ENCODE measurements around the gene PHRF1. TPM values are rescaled to one million over a fixed set of nuclear protein-coding genes. Genes with fewer than 3 reads are reported as not detected.

Gene PHRF1
- total and polyA plus RNA-seq, 11 donors: 11.6 to 21.3 (median 18.1) TPM

- Histone ChIP-seq H3K27ac (no peak overlapping the region), H3K4me3 (no peak overlapping the region), H3K36me3 (peaks cover 0 to 3% (median 0%) of the 10 kb centered on the region in 9 donors), H3K27me3 (peaks cover 6 to 28% (median 15%) of the 10 kb centered on the region in 9 donors), H3K4me1 (peaks cover 0 to 12% (median 0%) of the 10 kb centered on the region in 12 donors), H3K9me3 (no peaks in the 10 kb centered on the region)
- WGBS, 4 donors: 86 to 90% (median 87%) methylated on average over 22 to 25 of the region's 25 CpGs
- TF ChIP-seq POLR2A (IDR thresholded peaks at IDR 0.05) (no peak), CTCF (IDR thresholded peaks at IDR 0.05) (no peak)
- DNase-seq (no peak), ATAC-seq (no peak)
- intact Hi-C loops (cut with DNase I): no loop called here
These were observed 47.9 kb downstream of the PHRF1 start for GRCh38 chr11:623999-624704.

GRCh38 chr11:624705-625635 lies 48.7 kb downstream of the PHRF1 start, which contains the start of gene CDHR5:
CDHR5 (minus strand) TSS chr11:624955; CDS start chr11:624902, 53 bp downstream.
- H3K9me3 ChIP-seq: no peaks in the 10 kb centered on the region
- intact Hi-C loops (cut with DNase I): loop anchor here in 1 of 10 donors (5.0 kb wide), 1 partner anchor 68 kb away; no protein-coding TSS in a partner anchor
- peaks cover 0 to 3% (median 0%) of the 10 kb centered on the region in 9 donors for H3K36me3 ChIP-seq
- no peak within 1 kb of the TSS for H3K4me3 ChIP-seq
- peaks cover 6 to 28% (median 15%) of the 10 kb centered on the region in 9 donors for H3K27me3 ChIP-seq
- peaks cover 0 to 16% (median 0%) of the 10 kb centered on the region in 12 donors for H3K4me1 ChIP-seq
- no peak within 1 kb of the TSS for H3K27ac ChIP-seq
- DNase-seq (peak in 1 of 5 donors; percentile 8), ATAC-seq (peak in 1 of 4 donors; percentile 12)
- TF ChIP-seq POLR2A (IDR thresholded peaks at IDR 0.05) (no peak), CTCF (IDR thresholded peaks at IDR 0.05) (no peak)
- 79 to 88% (median 86%) methylated on average over 5 to 33 of the region's 33 CpGs for WGBS, 4 donors

- H3K4me3 ChIP-seq: no peak overlapping the region
- TF ChIP-seq CTCF (IDR thresholded peaks at IDR 0.05) (no peak), POLR2A (IDR thresholded peaks at IDR 0.05) (no peak)
- peak in 1 of 4 donors; percentile 7 for ATAC-seq
- intact Hi-C loops (cut with DNase I): loop anchor here in 1 of 10 donors (5.0 kb wide), 1 partner anchor 68 kb away; no protein-coding TSS in a partner anchor
- WGBS, 4 donors: 82 to 92% (median 85%) methylated on average over 19 to 22 of the region's 22 CpGs
- H3K4me1 ChIP-seq: peaks cover 0 to 16% (median 0%) of the 10 kb centered on the region in 12 donors
- no peaks in the 10 kb centered on the region for H3K9me3 ChIP-seq
- peak in 2 of 5 donors; percentile 6 to 14 for DNase-seq
- no peak overlapping the region for H3K27ac ChIP-seq
- peaks cover 0 to 3% (median 0%) of the 10 kb centered on the region in 9 donors for H3K36me3 ChIP-seq
- peaks cover 6 to 28% (median 15%) of the 10 kb centered on the region in 9 donors for H3K27me3 ChIP-seq
These were observed 49.5 kb downstream of the PHRF1 start for GRCh38 chr11:625636-626268.

All from heart left ventricle (tissue), 16 donors.